AG09319 (cell line): ENCODE data around the gene PSG1.
A peak's percentile ranks its signal among the peaks of the same experiment; 100 is the strongest.
"Not testable (repeated sequence)": the region's sequence is repeated elsewhere in the genome, so short reads cannot be mapped to it uniquely, and the experiment has no call there.

Experiments used
- DNase-seq: peaks from one replicate; pipeline ENCODE4 v3.0.0-alpha.2; 2010; ENCODE audit warnings: low read depth; ENCODE audit errors: extremely low read depth
- CTCF ChIP-seq: IDR thresholded peaks from 2 replicates; pipeline ENCODE4 v1.5.1; 2011; ENCODE audit warnings: low read depth, mild to moderate bottlenecking, inconsistent platforms, low read length, moderate library complexity

The PSG1 gene

GRCh38 chr19:42872608-42873007 is 6.9 kb downstream of the PSG1 start:
- DNase-seq = no peak
- peak; percentile 4 for TF ChIP-seq CTCF

- no peak for DNase-seq
- TF ChIP-seq CTCF = no peak
Measured at GRCh38 chr19:42857544-42857867, 22.0 kb downstream of the PSG1 start.

GRCh38 chr19:42856866-42857543 is 22.5 kb downstream of the PSG1 start:
- not testable (repeated sequence) for DNase-seq
- TF ChIP-seq CTCF = peak; percentile 29

GRCh38 chr19:42854745-42855144 is 24.8 kb downstream of the PSG1 start:
- DNase-seq = not testable (repeated sequence)

- not testable (repeated sequence) for DNase-seq
Measured at GRCh38 chr19:42853231-42853630, 26.3 kb downstream of the PSG1 start.

GRCh38 chr19:42852821-42853220 is 26.7 kb downstream of the PSG1 start:
- not testable (repeated sequence) for DNase-seq

GRCh38 chr19:42851718-42852280 is 27.7 kb downstream of the PSG1 start:
- not testable (repeated sequence) for DNase-seq

- TF ChIP-seq CTCF = no peak
- peak; percentile 90 for DNase-seq
Measured at GRCh38 chr19:42850981-42851717, 28.4 kb downstream of the PSG1 start.

- TF ChIP-seq CTCF = no peak
- DNase-seq = no peak
Measured at GRCh38 chr19:42846597-42846996, 32.9 kb downstream of the PSG1 start.

GRCh38 chr19:42843631-42844030 is 35.9 kb downstream of the PSG1 start:
- DNase-seq = not testable (repeated sequence)

- DNase-seq = not testable (repeated sequence)
Measured at GRCh38 chr19:42832746-42833442, 46.6 kb downstream of the PSG1 start.

- DNase-seq = not testable (repeated sequence)
Measured at GRCh38 chr19:42832023-42832680, 47.4 kb downstream of the PSG1 start.
